Measurements from ENCODE around the gene SERPINB1.

SERPINB1 gene

GRCh38 chr6:2795956-2796355 lies 45.7 kb downstream of the SERPINB1 start:
- no peak for DNase-seq (ENCODE audit: low read depth, low spot score)
- TF ChIP-seq, protein P1, sequence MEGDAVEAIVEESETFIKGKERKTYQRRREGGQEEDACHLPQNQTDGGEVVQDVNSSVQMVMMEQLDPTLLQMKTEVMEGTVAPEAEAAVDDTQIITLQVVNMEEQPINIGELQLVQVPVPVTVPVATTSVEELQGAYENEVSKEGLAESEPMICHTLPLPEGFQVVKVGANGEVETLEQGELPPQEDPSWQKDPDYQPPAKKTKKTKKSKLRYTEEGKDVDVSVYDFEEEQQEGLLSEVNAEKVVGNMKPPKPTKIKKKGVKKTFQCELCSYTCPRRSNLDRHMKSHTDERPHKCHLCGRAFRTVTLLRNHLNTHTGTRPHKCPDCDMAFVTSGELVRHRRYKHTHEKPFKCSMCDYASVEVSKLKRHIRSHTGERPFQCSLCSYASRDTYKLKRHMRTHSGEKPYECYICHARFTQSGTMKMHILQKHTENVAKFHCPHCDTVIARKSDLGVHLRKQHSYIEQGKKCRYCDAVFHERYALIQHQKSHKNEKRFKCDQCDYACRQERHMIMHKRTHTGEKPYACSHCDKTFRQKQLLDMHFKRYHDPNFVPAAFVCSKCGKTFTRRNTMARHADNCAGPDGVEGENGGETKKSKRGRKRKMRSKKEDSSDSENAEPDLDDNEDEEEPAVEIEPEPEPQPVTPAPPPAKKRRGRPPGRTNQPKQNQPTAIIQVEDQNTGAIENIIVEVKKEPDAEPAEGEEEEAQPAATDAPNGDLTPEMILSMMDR (IDR thresholded peaks at IDR 0.05; ENCODE audit: low read depth, low read length) = no peak
- H3K4me3 ChIP-seq (ENCODE audit: low read depth, low read length) = no peak overlapping the region
- in situ Hi-C loops (cut with HindIII; ENCODE audit: low sequenced_read_pairs) = no loop called here

- DNase-seq (ENCODE audit: low read depth, low spot score) = no peak
- H3K4me3 ChIP-seq (ENCODE audit: low read depth, low read length) = no peak overlapping the region
- in situ Hi-C loops (cut with HindIII; ENCODE audit: low sequenced_read_pairs) = no loop called here
Observed at GRCh38 chr6:2795162-2795561, 46.5 kb downstream of the SERPINB1 start.

DNA sequence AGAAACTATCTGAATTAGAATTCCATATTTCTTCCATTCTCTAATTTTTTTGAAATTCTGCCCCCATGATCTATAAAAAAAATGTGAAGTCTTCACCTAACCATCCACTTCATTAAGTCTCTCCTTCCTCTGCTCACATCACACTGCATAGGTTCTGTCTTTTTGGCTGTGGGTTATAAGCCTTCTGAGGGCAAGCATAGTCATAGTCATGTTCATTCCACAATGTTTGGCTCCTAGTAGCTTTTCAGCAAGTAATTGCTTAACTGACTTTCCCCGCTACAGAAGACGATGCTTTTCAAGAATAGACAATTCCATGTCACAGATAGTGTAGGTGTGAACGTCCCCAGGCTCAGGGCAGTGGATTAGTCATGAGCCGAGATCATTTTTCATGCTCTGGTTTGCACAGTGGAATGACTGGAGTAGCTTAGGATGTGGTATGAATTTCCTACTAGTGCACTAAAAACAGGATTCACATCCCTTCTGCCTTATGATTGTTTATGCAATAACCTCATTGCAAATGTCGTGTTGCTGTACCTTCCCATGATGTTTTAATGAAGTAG lies 47.4 kb downstream of the SERPINB1 start:
- TF ChIP-seq, protein P1 (IDR thresholded peaks at IDR 0.05; ENCODE audit: low read depth, low read length) = no peak
- DNase-seq (ENCODE audit: low read depth, low spot score) = no peak
- in situ Hi-C loops (cut with HindIII; ENCODE audit: low sequenced_read_pairs) = no loop called here
- no peak overlapping the region for H3K4me3 ChIP-seq (ENCODE audit: low read depth, low read length)

More at GRCh38 chr6:2795162-2795561, 46.5 kb downstream of the SERPINB1 start:
- TF ChIP-seq, protein P1 (IDR thresholded peaks at IDR 0.05; ENCODE audit: low read depth, low read length) = no peak

DNA sequence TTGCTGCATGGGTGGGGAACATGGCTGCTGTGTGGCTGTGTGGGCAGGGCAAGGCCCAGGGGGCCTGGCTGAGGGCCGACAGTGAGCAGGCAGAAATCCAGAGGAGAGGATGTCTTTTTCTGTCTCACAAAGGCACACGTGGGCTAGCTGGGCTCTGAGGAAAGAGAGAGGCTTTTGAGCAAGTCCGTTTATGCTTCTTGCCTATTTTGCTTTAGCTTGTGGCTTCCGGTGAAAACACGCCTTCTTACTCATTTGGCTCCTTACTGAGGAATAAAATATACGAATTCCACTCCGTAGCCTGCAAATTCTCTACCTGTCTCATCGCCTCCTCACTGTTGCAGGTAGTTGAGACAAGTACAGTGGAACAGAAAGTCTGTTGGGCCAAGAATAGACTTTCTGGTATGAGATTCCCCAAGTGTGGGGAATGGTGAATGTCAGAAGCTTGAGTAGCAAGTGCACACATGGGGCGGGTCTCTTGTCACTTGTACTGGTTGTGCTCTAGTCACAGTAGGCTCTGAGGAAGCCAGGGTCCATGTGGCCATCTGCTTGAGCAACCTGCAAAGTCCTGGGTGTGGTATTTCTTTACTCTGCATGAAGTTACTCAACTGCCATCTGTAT lies 48.0 kb downstream of the SERPINB1 start:
- TF ChIP-seq, protein P1 (IDR thresholded peaks at IDR 0.05; ENCODE audit: low read depth, low read length) = no peak
- peak; percentile 33 for DNase-seq (ENCODE audit: low read depth, low spot score)
- no peak overlapping the region for H3K4me3 ChIP-seq (ENCODE audit: low read depth, low read length)
- in situ Hi-C loops (cut with HindIII; ENCODE audit: low sequenced_read_pairs) = no loop called here

DNA sequence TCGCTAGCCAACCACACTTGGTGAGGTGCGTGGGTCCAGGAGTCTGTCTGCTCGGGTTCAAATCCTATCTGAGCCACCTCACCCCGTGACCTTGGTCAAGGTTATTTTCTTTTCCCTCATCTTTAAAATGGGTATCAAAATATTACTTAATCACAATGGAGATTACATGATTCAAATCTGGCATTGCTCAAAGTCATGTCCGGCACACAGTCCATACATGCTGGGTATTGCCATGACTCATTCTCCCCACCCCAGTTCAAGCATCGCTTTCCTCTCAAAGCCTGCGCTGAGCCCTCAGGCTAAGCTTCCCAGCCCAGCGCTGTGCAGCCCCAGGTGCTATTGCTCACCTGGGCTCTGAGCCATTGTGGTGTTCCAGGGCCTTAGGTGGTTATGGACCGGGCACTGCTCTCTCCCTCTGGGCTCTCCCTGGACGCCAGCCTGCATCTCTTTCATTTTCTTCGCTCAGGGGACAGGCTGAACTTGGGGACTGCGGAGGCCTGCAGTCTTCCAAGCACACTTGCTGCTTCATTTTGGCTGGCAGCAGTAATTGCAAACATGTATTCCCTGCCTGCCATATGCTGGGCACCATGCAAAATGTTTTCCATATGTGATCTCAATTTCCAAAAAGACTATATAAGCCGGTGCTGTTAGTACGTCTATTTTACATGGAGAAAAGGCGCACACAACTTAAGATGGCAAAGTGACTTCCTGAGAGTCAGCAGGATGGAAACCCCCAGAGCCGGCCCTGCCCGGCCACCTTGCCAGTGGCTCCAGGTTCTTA lies 49.1 kb downstream of the SERPINB1 start:
- in situ Hi-C loops (cut with HindIII; ENCODE audit: low sequenced_read_pairs) = no loop called here
- DNase-seq (ENCODE audit: low read depth, low spot score) = peak; percentile 14
- TF ChIP-seq, protein P1 (IDR thresholded peaks at IDR 0.05; ENCODE audit: low read depth, low read length) = no peak
- H3K4me3 ChIP-seq (ENCODE audit: low read depth, low read length) = no peak overlapping the region

DNA sequence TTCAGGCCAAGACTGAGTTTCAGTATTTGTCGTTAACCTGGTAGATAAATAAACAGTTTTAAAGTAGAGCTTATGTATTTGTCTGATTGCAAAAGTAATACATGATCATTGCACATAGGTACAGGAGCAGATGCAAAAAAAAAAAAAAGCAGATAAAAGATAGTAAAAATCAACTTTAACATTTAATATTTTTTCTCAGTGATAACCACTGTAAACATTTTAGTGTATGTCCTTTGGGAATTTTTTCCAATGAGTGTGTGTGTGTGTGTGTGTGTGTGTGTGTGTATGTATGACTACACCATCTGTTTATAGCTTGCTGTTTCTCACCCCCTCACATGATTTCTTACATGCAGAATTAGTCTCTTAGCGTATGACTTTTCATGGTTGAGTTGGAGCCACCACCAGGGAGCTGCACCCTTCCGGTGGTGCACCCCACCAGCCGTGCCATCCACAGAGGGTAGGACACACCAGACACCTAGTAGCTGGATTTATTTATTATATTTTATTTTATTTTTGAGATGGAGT lies 50.2 kb downstream of the SERPINB1 start:
- H3K4me3 ChIP-seq (ENCODE audit: low read depth, low read length) = no peak overlapping the region
- in situ Hi-C loops (cut with HindIII; ENCODE audit: low sequenced_read_pairs) = no loop called here
- TF ChIP-seq, protein P1 (IDR thresholded peaks at IDR 0.05; ENCODE audit: low read depth, low read length) = no peak
- no peak for DNase-seq (ENCODE audit: low read depth, low spot score)

All from astrocyte of the spinal cord (primary cell).